ENCODE data around the gene RELN. TPM values are rescaled to one million over a fixed set of nuclear protein-coding genes. Genes with fewer than 3 reads are reported as not detected.

Gene RELN
- total RNA-seq, 6 donors from 2014 or later = 1.1 to 3.6 (median 2.6) TPM; not detected in 1

DNA sequence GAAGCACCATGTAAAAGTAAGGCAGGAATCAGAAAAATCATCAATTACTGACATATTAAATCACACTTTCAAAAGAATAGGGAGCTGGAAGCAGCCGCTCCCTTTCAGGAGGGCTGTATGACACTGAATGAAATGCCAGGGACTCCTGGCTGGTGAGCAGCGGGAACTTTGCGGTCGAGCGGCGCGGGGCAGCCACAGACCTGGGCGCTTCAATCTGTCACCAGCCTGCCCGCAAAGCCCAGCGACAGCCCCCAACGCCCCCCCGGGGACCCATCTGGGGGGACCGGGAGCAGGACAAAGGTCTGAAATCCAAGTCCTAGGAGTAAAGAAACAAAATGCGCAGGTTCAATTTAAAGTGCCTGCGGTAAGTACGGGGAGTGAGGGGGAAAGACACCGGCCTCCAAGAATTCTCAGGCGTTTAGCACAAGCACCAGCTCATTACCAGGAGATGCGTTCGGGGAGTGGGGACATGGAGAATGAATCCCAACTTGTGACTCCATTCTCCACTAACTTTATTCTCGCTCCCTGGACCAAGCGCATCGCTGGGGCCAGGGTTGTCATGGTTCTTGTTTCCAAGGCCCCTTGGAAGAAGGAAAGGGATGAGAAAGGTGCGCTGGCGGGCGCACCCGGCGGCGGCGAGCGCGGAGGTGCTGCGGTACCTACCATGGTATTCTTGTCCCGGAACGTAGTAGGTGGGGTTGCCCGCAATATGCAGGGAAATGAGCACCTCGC is 824 bp downstream of the RELN start:
- TF ChIP-seq EP300 (IDR thresholded peaks at IDR 0.05) (no peak), POLR2AphosphoS5 (IDR thresholded peaks at IDR 0.05) (no peak), POLR2A (IDR thresholded peaks at IDR 0.05) (no peak)
- TF ChIP-seq, protein P1, sequence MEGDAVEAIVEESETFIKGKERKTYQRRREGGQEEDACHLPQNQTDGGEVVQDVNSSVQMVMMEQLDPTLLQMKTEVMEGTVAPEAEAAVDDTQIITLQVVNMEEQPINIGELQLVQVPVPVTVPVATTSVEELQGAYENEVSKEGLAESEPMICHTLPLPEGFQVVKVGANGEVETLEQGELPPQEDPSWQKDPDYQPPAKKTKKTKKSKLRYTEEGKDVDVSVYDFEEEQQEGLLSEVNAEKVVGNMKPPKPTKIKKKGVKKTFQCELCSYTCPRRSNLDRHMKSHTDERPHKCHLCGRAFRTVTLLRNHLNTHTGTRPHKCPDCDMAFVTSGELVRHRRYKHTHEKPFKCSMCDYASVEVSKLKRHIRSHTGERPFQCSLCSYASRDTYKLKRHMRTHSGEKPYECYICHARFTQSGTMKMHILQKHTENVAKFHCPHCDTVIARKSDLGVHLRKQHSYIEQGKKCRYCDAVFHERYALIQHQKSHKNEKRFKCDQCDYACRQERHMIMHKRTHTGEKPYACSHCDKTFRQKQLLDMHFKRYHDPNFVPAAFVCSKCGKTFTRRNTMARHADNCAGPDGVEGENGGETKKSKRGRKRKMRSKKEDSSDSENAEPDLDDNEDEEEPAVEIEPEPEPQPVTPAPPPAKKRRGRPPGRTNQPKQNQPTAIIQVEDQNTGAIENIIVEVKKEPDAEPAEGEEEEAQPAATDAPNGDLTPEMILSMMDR (IDR thresholded peaks at IDR 0.05) = no peak
- no peaks in the 10 kb centered on the region for H3K36me3 ChIP-seq
- H3K4me1 ChIP-seq = peaks cover 15 to 23% (median 18%) of the 10 kb centered on the region in 4 donors
- H3K4me3 ChIP-seq = peak overlapping the region in 3 of 4 donors; percentile 36 to 54 (median 47)
- H3K27ac ChIP-seq = no peak overlapping the region
- H3K27me3 ChIP-seq = peaks cover 0 to 18% (median 5%) of the 10 kb centered on the region in 4 donors
- WGBS, 2 donors = 2 to 11% methylated on average over 32 to 37 of the region's 37 CpGs
- ATAC-seq (ENCODE audit: low FRiP score in 2 of 2) (no peak), DNase-seq (peak in 1 of 2 donors; percentile 58)
- H3K9me3 ChIP-seq = no peaks in the 10 kb centered on the region

DNA sequence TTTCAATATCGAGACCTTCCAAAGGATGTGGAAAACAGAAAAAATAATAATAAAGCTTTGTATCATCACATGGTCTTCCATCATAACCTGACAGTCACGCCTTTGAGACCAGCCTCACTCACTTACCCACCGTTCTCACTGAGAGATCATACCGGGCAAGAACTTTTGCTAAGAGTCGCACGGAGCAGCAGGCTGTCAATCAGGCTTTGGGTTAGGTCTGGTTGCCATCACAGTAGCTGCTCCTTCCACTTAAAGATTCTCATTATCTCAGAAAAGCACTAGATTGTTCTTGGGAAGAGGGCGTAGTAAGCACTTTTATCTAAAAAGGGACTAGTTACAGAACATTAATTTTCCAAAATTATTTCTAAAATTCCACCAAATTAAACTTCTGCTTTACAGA is 2.0 kb downstream of the RELN start:
- no peaks in the 10 kb centered on the region for H3K36me3 ChIP-seq
- H3K9me3 ChIP-seq = no peaks in the 10 kb centered on the region
- TF ChIP-seq, protein P1 (IDR thresholded peaks at IDR 0.05) = no peak
- no peak for TF ChIP-seq POLR2A (IDR thresholded peaks at IDR 0.05)
- TF ChIP-seq POLR2AphosphoS5 (IDR thresholded peaks at IDR 0.05) = no peak
- H3K4me3 ChIP-seq = no peak overlapping the region
- no peak for ATAC-seq (ENCODE audit: low FRiP score in 2 of 2)
- DNase-seq = no peak
- peaks cover 15 to 23% (median 18%) of the 10 kb centered on the region in 4 donors for H3K4me1 ChIP-seq
- peaks cover 0 to 18% (median 5%) of the 10 kb centered on the region in 4 donors for H3K27me3 ChIP-seq
- 59 to 65% methylated on average over 7 of the region's 7 CpGs for WGBS, 2 donors
- no peak overlapping the region for H3K27ac ChIP-seq

DNA sequence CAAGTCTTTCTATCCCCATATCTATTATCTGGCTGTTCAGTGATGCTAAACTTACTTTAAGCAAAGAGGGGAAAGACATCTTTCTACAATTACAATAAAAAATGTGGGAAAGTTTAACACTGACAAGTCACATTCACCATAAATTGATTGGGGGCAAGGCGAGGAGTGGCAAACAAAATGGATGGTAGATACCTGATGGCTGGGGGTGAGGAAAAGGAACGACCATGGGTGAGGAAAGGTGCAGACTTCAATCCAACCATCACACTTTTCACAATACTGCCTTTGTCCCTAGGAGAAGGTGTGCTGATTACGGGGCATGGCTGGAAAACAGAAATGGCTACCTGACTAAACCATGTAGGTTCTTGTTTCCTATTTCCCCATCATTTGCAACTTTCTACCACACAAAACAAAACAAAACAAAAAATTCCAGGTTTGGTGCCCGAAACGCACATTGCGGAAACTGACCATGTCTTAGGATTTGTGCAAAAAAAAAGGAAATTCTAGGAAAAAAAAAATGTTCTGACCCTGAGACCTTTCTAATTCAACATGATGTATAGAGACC is 3.8 kb downstream of the RELN start:
- DNase-seq (no peak), ATAC-seq (ENCODE audit: low FRiP score in 2 of 2) (no peak)
- Histone ChIP-seq H3K27ac (no peak overlapping the region), H3K9me3 (no peaks in the 10 kb centered on the region), H3K4me3 (no peak overlapping the region), H3K27me3 (peaks cover 0 to 18% (median 5%) of the 10 kb centered on the region in 4 donors), H3K36me3 (no peaks in the 10 kb centered on the region), H3K4me1 (peaks cover 15 to 22% (median 17%) of the 10 kb centered on the region in 4 donors)
- WGBS, 2 donors = 72 to 81% methylated on average over 6 of the region's 6 CpGs
- TF ChIP-seq, protein P1 (IDR thresholded peaks at IDR 0.05) = no peak
- no peak for TF ChIP-seq EP300 (IDR thresholded peaks at IDR 0.05)
- TF ChIP-seq POLR2AphosphoS5 (IDR thresholded peaks at IDR 0.05) = no peak
- no peak for TF ChIP-seq POLR2A (IDR thresholded peaks at IDR 0.05)

DNA sequence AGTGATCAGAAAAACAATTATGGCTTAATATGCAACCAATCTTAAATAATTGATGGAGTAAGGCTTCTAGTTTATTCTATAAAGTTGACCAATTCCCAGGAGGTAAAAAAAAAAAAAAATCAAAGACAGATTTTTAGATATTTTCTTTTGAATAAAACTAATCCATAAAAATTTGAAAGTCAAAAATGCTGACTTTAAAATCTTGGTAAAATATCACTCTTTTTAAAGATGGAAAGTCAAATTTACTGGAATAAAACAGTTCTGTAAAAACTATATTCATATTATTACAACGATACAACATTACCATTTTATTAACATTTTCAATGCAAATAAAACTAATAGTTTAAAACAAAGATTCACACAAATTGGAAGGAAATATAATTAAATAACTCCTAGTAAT is 5.4 kb downstream of the RELN start:
- no peak overlapping the region for H3K27ac ChIP-seq
- DNase-seq (no peak), ATAC-seq (ENCODE audit: low FRiP score in 2 of 2) (no peak)
- peaks cover 3 to 6% (median 4%) of the 10 kb centered on the region in 4 donors for H3K4me1 ChIP-seq
- H3K9me3 ChIP-seq = no peaks in the 10 kb centered on the region
- 93 to 100% methylated on average over 1 of the region's 1 CpG for WGBS, 2 donors
- no peaks in the 10 kb centered on the region for H3K36me3 ChIP-seq
- TF ChIP-seq EP300 (IDR thresholded peaks at IDR 0.05) (no peak), POLR2A (IDR thresholded peaks at IDR 0.05) (no peak), POLR2AphosphoS5 (IDR thresholded peaks at IDR 0.05) (no peak)
- TF ChIP-seq, protein P1 (IDR thresholded peaks at IDR 0.05) = no peak
- H3K27me3 ChIP-seq = peaks cover 0 to 9% (median 1%) of the 10 kb centered on the region in 4 donors
- H3K4me3 ChIP-seq = no peak overlapping the region
